Adrenal gland (tissue), 5 donors: Measurements from ENCODE around the gene TEX13C.

Source experiments
- POLR2A ChIP-seq, 2 donors: fragments of 450-650 bp; IDR thresholded peaks; one replicate each; pipeline ENCODE4 v1.6.1; 2017; ENCODE audit warnings: antibody characterized with exemption in 2 of 2, mild to moderate bottlenecking in 2 of 2, moderate library complexity in 1 of 2
- TF ChIP-seq, protein P1 (sequence below), 6 experiments: fragments of 450-650 bp in 4 of 6; fragments of 200-600 bp in 2 of 6; sonication (generic) in 1 of 6; IDR thresholded peaks; 1 replicate in 5 of 6; 2 replicates in 1 of 6; pipeline versions ENCODE4 v1.5.1 to v1.8.0; 2016 to 2021; ENCODE audit warnings: antibody characterized with exemption in 6 of 6, mild to moderate bottlenecking in 2 of 6, moderate library complexity in 1 of 6
- donor health status: DM: no; HTN: no; CAD: no.

DNA sequence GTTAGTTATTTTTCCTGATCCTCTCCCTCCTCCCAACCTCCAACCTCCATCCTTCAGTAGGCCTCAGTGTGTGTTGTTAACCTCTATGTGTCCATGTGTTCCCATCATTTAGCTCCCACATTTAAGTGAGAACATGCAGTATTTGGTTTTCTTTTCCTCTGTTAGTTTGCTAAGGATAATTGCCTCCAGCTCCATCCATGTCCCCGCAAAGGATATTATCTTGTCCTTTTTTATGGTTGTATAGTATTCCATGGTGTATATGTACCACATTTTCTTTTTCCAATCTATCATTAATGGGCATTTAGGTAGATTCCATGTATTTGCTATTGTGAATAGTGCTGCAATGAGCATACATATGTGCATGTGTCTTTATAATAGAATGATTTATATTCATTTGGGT lies 54.5 kb downstream of the TEX13C start:
- TF ChIP-seq, protein P1, sequence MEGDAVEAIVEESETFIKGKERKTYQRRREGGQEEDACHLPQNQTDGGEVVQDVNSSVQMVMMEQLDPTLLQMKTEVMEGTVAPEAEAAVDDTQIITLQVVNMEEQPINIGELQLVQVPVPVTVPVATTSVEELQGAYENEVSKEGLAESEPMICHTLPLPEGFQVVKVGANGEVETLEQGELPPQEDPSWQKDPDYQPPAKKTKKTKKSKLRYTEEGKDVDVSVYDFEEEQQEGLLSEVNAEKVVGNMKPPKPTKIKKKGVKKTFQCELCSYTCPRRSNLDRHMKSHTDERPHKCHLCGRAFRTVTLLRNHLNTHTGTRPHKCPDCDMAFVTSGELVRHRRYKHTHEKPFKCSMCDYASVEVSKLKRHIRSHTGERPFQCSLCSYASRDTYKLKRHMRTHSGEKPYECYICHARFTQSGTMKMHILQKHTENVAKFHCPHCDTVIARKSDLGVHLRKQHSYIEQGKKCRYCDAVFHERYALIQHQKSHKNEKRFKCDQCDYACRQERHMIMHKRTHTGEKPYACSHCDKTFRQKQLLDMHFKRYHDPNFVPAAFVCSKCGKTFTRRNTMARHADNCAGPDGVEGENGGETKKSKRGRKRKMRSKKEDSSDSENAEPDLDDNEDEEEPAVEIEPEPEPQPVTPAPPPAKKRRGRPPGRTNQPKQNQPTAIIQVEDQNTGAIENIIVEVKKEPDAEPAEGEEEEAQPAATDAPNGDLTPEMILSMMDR (IDR thresholded peaks at IDR 0.05): no peak
- no peak for TF ChIP-seq POLR2A (IDR thresholded peaks at IDR 0.05)
